Activated CD4-positive, alpha-beta T cell treated with anti-CD3 and anti-CD28 coated beads, Interleukin-2, amount 50 U/mL, for 16 hours (primary cell): ENCODE results near the gene CLDN12.

ENCODE experiments used
- DNase-seq: peaks from one replicate; pipeline ENCODE4 v3.0.0-alpha.2; 2020

CLDN12 gene

DNA sequence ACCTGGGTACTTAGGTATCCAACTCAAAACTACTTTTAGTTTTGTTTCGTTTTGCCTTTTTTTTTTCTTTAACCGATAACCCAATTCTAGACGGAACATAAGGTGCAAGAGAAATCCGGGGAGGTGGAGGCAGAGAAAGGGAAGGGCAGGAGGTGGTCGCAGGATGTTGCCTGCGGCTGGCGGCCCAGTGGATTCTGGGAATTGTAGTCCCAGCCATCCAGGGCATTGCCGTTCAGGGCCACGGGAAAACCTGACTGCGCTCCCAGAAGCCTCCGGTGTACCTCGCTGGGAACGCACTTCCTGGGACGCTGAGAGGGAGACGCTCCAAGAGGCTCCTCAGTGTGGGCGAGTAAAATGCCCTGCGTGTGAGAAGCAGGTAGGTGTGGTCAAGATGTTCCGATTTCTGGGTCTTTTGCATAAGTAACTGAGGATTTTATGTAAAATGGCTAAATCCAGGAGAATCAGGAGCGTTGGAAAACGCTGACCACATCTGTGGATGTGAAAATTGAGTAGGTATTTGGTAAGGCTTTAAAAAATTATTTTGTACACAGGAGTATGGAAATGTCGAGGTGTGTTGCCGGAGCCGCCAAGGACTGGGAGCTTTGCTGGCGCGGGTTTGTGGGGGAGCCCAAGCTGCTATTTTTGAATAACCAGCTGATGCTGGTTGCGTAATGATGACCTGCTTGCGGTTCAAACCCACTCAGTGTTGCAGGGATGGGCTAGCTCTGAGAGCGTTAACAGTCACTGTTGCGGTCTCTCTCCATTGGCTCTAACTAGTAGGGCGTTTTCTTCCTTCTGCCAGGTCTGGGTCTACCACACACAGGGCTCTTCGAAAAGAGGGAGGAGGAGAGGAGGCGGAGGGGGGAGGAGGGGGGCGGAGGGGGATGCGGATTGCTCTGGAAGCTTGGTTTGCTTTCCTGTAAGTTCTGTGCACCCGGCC lies at the start of gene CLDN12:
TSS of gene CLDN12 (plus strand) at position 288 of the 940 bp plus-strand sequence. CDS start 9,216 bp downstream, outside the sequence.
- DNase-seq, result peak; percentile 86

DNA sequence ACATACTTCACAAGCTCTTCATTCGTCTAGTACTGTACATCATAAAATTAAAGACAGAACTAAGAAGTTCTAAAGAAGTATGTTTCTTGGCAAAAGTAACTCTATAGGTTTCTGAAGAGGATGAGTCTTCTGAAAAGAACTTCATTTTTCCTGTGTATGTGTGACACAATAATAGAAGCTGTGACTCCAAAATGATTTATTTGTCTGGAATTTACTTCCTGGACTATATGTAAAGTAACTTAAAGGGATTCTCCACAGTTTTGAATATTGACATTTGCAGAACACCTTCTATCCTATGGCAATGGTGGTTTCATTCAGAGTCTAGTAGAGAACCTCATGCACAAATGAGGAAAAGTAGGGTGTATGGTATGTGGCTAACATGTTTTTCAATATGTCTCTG lies 19.8 kb upstream of the CLDN12 start:
- DNase-seq, result no peak

DNA sequence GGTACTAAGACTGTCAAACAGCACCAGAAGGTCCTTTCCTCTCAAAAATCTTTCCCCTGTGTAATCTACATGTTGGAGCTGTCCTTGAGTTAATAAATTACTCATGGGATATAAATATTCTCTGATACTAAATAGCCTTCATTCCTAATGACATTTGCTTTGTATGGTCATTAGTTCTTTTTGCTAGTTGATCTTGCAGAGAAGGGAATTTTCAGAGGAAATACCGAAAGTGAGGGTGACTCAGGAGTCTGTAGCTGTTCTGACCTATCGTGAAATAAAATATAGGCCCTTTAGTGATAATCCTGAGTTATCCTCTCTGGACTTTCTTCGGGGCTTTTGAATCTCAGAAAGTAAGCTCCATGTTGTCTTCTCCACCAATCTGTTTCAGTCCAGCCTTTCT lies 19.4 kb upstream of the CLDN12 start:
- DNase-seq, result no peak

DNA sequence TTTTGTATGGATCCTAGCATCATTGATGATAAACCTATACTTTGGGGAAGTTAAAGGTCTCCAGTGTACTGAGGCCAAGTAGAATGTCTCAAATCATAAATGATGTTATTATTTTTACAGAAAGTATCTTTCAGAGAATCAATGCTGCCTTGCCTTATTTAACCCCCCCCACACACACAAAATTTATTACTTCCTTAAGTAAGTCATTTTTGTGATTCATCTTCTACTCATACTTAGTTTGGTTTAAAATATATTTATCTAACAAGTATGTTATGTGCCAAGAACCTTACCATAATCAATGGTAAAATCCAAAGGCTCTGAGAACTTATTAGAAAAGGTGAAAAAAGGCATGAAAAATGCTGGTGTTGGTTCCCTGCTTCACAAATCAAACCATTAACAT lies 18.8 kb upstream of the CLDN12 start:
- no peak for DNase-seq

DNA sequence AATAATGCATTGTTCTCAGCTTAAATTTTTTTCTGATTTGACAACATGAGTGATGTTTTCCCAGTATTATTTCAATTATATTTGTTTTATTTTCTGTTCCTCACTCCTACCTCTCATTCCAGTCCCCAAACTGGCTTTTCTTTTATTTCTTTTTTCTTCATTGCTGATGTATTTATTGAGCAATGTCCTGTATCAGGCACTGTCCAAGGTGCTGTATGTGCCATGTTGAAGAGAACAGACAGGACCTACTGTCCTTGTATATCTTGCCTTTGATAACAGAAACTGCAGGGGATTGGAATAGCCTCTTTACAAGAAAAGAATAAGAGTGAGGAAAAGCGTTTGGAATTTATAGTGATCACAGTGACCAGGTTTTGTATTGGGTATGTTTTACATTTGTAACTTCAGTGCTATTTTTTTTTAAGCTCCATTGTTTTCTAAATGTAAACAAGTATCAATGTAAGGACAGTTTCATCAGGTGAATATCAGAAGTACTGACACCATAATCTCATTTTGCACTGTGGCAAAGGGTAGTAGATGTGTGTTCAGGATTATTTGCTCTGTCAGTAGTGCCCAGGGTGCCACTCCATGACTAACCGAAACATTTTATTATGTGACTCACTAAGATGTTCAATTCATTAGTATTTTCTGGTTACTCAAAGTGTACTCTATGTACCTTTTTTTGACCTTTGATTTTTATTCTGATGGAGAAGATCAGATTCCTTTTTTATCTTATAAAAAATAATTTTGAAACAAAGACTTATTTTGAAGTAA lies 15.6 kb upstream of the CLDN12 start:
- DNase-seq, result no peak

DNA sequence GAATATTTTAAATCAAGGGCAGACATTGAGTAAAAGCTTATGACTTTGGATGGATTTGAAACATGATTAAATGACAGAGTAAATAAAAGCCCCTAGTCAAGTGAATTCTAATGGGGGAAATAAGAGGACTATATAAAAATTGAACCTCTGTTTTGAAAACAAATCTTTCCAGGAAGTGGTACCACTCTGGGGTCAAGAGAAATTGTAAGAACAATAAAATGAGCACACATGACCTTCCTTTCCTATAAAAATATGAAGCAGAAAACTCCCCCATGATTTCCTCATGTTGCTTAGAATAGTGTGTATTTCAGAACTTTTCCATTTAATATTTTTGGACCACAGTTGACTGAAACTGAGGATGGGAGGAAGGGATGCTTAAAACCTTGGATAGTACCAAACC lies 12.3 kb upstream of the CLDN12 start:
- DNase-seq, result no peak

DNA sequence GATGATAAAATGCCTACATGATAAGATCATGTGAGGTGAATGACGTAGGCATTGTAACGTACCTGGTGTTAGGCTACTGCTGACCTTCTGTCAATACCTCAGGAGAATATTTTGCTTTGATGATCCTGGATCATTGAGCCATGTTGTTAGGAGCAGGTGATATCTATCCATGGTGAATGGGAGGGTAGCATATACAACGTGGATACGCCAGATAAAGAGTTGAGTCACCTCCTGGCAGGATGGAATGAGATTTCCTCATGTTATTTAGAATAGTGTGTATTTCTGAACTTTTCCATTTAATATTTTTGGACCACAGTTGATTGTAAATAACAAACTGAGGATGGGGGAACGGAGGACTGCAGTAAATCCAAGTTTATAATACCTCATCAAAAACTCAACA lies 11.8 kb upstream of the CLDN12 start:
- DNase-seq, result no peak

DNA sequence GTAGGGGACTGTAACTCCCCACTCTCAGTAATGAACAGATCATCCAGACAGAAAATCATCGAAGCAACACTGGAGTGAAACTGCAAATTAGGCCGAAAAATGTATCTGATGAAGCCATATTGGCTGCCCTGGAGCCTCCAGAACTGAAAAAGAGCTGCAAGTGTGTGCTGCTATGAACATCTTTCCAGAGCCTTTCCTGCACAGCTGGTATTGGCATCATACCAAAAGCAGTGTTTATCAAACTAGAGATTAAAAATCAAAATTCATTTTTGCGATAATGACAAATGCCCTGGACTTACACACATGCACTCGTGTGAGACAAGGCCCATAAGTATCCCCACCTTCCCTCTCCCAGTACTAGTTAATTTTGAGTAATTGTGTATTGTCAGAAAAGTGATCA lies 6.8 kb upstream of the CLDN12 start:
- no peak for DNase-seq

DNA sequence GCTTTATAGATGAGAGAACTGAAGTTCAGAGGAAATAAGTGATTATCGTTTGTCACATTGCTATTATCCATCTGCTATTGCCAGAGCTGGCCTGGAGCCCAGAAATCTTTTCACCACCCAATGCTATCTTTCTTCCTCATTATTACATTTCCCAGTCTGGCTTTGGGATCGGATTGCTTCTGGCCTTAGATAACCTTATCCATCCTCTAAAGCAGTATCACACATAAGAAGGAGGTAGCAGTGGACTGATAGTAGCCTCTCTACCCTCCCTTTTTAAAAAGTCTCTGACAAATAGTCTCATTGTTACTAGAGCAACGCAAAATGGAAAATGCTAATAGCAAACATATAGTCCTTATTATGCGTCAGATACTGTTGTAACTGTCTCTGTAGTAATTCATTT lies 1.3 kb upstream of the CLDN12 start:
- no peak for DNase-seq

DNA sequence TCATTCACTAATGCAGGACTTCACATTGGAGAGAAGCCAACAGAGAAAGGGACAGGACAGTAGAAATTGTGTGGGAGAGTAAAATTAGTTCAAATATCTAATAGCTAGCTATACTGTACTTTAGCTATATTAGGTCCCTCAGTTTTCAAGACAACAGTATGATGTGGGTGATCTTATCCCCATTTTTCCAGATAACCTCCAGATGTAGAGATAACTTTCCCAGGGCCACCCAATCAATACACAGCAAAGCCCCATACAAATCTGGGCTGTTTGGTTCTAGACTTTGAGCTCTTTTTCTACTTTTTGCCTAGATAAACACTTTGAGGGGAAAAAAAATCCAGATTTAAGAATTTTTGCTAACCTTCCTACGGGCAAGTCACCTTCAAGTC lies 482 bp upstream of the CLDN12 start:
- no peak for DNase-seq

DNA sequence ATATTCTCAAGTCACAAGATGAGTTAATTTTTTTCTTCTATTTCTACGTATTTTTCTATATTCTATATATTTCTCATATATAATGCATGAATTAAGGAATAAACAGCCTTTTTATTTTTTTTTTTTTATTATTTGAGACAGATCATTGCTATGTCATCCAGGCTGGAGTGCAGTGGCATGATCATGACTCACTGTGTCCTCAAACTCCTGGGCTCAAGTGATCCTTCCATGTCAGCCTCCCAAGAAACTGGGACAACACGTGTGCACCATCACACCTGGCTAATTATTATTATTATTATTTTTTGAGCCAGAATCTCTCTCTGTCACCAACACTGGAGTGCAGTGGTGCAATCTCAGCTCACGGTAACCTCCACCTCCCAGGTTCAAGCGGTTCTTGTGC lies 1.5 kb downstream of the CLDN12 start:
- no peak for DNase-seq

DNA sequence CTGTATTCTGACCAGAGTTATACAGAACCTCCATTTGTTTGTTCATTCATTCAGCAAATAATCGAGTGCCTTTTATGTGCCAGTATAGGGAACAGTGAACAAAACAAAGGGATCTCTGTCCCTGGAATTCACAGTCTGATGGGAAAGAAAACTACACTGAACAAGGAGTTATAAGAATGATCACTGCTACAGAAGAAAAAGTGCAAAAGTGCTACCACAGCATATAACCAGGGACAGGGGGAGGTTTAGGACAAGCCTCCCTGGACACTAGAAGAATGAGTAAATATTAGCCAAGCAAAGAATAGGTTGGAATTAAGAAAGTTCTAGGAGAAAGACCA lies 4.2 kb downstream of the CLDN12 start:
- no peak for DNase-seq

DNA sequence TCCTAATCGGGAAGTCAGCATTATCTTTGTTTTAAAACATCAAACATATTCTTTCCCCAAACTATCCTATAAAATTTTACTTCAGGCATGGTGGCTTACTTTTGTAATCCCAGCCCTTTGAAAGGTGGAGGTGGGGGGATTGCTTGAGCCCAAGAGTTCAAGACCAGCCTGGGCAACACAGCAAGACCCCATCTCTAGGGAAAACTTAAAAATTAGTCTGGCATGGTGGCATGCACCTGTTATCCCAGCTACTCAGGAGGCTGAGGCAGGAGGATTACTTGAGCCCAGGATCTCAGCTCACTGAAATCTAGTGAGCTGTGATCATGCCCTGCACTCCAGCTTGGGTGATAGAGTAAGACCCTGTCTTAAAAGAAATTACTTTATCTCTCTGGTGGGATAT lies 4.9 kb downstream of the CLDN12 start:
- no peak for DNase-seq

DNA sequence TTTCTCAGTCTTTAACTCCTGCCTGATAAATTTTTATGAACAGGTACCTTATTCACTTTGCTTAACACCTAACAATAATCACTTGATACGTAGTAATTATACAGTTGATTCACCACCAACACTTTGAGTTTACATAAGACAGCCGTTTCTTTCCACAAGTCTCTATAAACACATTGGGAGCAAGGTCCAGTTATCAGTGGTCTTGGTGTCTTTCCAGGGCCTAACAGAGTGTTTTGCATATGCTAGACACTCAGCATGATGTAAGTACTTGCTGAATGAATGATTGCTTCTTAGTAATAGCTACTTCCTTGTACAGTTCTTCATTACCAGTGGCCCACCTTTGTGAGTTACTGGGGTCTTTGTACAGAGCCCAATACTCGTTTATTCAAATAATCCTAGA lies 6.4 kb downstream of the CLDN12 start:
- no peak for DNase-seq

DNA sequence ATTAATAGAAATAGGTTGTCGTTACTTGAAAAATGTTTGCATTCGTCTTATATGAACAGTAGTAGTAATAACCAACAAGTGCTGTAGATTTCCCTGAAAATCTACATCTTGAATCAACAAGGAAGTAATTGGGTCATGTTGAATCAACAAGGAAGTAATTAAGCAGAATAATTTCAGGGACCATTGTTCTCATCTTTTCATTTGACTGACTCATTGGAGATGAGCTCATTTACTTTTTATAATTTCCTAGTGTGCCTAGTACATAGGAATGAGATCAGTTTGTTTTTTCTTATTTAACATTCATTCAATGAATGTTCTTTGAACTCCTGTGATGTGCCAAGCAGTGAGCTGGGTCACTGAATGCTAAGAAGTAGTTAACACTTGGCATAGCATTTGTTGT lies 8.2 kb downstream of the CLDN12 start:
- DNase-seq, result no peak

DNA sequence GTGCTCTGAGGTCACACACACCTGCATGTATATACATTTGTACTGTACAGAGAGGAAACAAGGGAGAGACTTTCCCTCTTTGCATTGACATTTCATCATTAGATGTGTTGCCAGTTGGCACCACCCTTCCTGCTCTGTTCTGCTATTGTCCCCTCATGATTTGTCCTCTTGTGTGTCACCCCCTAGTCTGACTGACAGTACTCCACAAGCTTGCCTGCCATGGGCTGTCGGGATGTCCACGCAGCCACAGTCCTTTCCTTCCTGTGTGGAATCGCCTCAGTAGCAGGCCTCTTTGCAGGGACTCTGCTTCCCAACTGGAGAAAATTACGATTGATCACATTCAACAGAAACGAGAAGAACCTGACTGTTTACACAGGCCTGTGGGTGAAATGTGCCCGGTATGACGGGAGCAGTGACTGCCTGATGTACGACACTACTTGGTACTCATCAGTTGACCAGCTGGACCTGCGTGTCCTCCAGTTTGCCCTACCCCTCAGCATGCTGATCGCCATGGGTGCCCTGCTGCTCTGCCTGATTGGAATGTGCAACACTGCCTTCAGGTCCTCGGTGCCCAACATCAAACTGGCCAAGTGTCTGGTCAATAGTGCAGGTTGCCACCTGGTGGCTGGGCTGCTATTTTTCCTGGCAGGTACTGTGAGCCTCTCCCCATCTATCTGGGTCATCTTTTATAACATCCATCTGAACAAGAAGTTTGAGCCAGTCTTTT lies 9.4 kb downstream of the CLDN12 start:
- no peak for DNase-seq

DNA sequence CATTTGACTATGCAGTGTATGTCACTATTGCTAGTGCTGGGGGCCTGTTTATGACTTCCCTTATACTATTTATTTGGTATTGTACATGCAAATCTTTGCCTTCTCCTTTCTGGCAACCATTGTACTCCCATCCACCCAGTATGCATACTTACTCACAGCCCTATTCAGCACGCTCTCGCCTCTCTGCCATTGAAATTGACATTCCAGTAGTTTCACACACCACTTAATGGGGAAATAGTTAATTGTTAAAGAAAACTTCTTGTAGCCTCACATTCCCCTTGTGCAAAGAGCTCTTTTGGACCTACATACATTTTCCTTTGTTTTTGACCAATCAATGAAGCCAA lies 9.9 kb downstream of the CLDN12 start:
- DNase-seq, result no peak

DNA sequence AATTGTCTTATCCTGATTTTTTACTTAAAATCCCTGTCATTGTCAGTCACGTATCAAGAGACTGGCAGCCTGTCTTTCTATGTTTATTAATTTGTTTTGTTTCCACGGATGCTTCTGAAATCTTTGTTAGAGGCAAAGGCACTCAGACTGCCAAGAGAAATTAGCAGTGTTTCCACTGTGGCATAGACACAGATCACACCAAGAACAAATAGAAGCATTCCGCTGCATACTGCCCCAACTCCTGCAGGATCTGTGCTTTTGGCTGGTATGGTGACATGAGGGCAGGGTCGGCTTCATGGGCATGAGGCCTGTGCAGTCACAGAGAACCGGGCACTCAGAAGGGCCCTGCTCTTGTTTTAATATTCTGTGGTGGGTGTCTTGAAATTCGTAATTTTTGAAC lies 18.4 kb downstream of the CLDN12 start:
- no peak for DNase-seq

DNA sequence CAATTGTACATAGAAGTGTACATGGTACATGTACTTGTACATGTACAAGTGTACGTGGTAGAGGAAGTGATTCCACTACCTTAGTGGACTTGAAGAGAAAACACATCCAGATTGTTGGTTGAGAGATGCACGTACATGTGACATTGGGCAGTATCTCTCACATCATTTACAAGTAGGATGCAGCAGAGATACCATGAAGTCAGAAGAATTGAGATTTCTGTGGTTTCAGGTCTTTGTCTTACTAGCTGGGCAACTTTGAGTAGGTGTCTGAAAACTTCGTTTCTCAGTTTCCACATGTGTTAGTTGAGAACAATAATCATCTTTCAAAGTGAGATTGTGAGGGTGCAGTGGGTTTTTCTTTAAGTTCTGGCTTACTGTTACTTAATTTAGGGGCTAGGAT lies 21.5 kb downstream of the CLDN12 start:
- DNase-seq, result peak; percentile 46

DNA sequence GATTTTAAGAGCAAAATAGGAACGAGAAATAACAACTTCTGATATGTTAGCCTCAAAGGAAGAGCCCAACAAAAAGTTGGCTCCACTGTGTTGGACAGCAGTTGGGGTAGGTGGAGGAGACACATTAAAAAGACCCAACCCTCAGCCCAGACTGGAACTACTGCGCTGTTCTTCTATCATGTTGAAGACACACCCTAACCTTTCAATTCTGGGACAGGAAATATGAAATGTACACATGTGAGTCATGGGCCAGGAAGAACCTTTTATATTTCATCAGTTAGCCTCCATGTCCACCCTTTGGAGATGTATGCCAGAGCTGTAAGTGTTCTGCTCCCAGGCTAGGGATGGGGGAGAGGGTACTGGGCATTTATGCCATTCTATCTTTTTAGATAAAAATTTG lies 22.1 kb downstream of the CLDN12 start:
- DNase-seq, result peak; percentile 30

DNA sequence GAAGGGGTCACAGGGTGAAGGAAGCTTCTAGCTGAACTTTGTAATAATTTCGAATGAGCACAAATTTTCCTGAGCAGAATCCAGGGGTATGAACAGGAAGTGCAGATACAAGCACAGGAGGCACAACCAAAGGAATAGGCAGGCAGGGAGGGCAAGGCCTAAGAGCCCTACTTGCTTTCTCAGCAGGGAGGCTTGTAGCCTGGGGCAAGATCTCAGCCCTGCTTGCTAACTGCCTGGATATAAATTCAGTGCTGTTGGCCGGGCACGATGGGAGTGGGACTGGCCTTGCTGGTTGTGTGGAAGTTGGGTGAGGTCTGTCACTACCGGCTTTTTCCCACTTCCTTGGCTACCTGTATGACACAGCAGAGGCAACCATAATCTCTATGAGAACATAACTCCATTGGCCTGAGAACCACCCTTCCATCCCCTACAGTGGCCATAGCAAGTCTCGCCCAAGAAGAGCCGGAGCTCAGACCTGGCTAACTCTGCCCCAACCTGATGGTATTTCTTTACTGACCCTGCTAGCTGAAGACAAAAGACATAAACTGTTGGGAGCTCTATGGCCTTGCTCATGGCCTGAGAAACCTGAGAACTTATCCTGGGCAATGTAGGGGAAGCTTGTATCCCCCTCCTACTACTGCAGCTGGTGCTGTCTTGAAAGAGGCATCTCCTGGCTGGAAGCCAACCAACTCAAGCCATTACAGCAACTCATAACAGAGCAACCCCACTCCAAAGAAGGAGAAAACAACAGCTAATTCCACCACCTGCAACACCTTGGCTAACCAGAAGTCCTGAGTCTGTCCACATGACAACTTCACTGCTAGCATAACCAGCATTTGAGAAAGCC lies 27.6 kb downstream of the CLDN12 start:
- no peak for DNase-seq

DNA sequence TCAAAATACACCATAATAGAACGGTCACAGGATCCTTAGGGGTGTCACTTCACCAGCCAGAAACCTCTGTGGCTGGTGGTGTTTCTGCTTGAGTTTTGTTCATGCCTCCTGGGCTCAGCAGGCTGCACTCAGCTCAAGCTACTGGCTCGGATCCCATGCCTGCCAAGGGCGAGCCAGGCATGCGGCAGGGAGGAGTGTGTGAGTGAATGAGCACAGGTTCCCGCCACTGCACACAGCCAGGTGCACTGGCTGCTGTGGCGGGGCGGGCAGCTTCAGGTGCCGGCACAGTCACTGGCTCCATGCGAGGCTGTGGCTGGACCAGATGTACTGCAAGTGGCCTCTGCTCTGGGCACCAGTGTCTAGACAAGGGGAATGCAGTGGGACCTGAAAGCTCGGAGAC lies 29.5 kb downstream of the CLDN12 start:
- no peak for DNase-seq

DNA sequence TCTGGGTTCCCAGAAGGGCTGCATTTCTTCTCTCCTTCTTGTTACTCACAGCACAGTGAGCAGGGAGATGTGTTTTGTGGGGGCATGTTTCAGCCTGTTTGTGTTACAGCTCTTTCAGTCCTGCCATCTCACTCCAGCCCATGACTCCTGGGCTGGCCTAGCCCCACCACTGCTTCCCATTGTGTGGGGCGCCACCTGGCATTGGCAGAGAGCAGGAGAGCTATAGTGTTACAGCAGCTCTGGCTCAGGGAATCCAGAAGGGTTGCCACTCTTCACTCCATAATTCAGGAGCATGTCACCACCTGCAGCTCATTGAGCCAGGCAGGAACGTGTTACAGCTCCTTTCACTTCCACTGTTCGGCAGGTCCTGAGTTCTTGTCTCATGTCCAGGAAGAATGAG lies 30.0 kb downstream of the CLDN12 start:
- DNase-seq, result no peak
